H1 (cell line): ENCODE measurements around the gene L3MBTL4. TPM values are rescaled to one million over a fixed set of nuclear protein-coding genes. Genes with fewer than 3 reads are reported as not detected.

ENCODE experiments used
- CTCF ChIA-PET: fragments of 300-600 bp; sonication (Branson Sonifier 250); formaldehyde crosslinking; loops from one replicate; lab custom pipeline; 2021; ENCODE audit not compliant: partially characterized antibody; lab: Charles Lee
- POLR2A ChIA-PET: fragments of 300-600 bp; sonication (Branson Sonifier 250); formaldehyde crosslinking; loops from one replicate; lab custom pipeline; 2021; ENCODE audit warnings: inconsistent platforms; ENCODE audit not compliant: partially characterized antibody; lab: Charles Lee
- DNase-seq, 2 experiments: peaks; one replicate each; pipeline versions ENCODE4 v3.0.0 to v3.0.0-alpha.2; 2010 to 2022; ENCODE audit warnings: low spot score in 2 of 2, low read depth in 1 of 2, mixed read lengths in 1 of 2
- FAIRE-seq: peaks from 2 replicates; lab custom pipeline; 2011; peaks lifted over from hg19 to GRCh38; lab: Jason Lieb, UNC
- H2AFZ ChIP-seq: 2 replicates; pipeline ENCODE4 v1.8.1; 2012; ENCODE audit warnings: low read length, inconsistent platforms
- H2AK5ac ChIP-seq: 2 replicates; pipeline ENCODE4 v1.6.1; 2013; ENCODE audit warnings: low read depth, low read length
- H2BK120ac ChIP-seq: replicated peaks from 2 replicates; pipeline ENCODE3; 2013; ENCODE audit warnings: low read depth, low read length, inconsistent platforms
- H2BK12ac ChIP-seq: 2 replicates; pipeline ENCODE4 v1.6.1; 2013; ENCODE audit warnings: low read depth, low read length
- H2BK15ac ChIP-seq: 2 replicates; pipeline ENCODE4 v1.6.1; 2013; ENCODE audit warnings: low read length
- H2BK20ac ChIP-seq: 2 replicates; pipeline ENCODE4 v1.6.1; 2013; ENCODE audit warnings: low read length
- H2BK5ac ChIP-seq: 2 replicates; pipeline ENCODE4 v1.6.1; 2013; ENCODE audit warnings: low read depth, low read length
- H3K14ac ChIP-seq: 2 replicates; pipeline ENCODE4 v1.6.1; 2013; ENCODE audit warnings: inconsistent platforms; ENCODE audit not compliant: insufficient read length
- H3K18ac ChIP-seq: 2 replicates; pipeline ENCODE4 v1.6.1; 2013; ENCODE audit warnings: low read length; ENCODE audit errors: extremely low read depth
- H3K23ac ChIP-seq: 2 replicates; pipeline ENCODE4 v1.6.1; 2013; ENCODE audit warnings: inconsistent platforms; ENCODE audit not compliant: insufficient read length
- H3K23me2 ChIP-seq: 2 replicates; pipeline ENCODE4 v1.6.1; 2013; ENCODE audit warnings: low read depth, low read length
- H3K27ac ChIP-seq: 2 replicates; pipeline ENCODE4 v1.6.1; 2011; ENCODE audit warnings: low read depth, low read length, inconsistent platforms
- H3K27me3 ChIP-seq, 4 experiments: replicated peaks in 1 of 4; 1 replicate in 1 of 4; 2 replicates in 3 of 4; pipeline versions ENCODE4 v1.6.1 to v1.8.1; 2011 to 2013; ENCODE audit warnings: low read length in 3 of 4, mild to moderate bottlenecking in 3 of 4, inconsistent platforms in 2 of 4, mixed read lengths in 2 of 4, moderate library complexity in 1 of 4; ENCODE audit not compliant: control insufficient read depth in 3 of 4, insufficient read depth in 3 of 4; ENCODE audit errors: extremely low read depth in 1 of 4
- H3K36me3 ChIP-seq, 4 experiments: 2 replicates each; pipeline versions ENCODE4 v1.6.1 to v1.8.1; 2011 to 2013; ENCODE audit warnings: mild to moderate bottlenecking in 4 of 4, low read length in 3 of 4, moderate library complexity in 2 of 4, control low read depth in 1 of 4, inconsistent platforms in 1 of 4; ENCODE audit not compliant: insufficient read depth in 4 of 4, control insufficient read depth in 2 of 4
- H3K4ac ChIP-seq: replicated peaks from 2 replicates; pipeline ENCODE3; 2013; ENCODE audit warnings: low read length, low read depth, mixed read lengths, inconsistent platforms; ENCODE audit not compliant: insufficient read length
- H3K4me1 ChIP-seq, 4 experiments: replicated peaks in 1 of 4; 1 replicate in 1 of 4; 2 replicates in 3 of 4; pipeline versions ENCODE4 v1.6.1 to v1.8.1; 2011 to 2013; ENCODE audit warnings: low read length in 3 of 4, inconsistent platforms in 2 of 4, mixed read lengths in 1 of 4; ENCODE audit not compliant: insufficient read depth in 4 of 4, control insufficient read depth in 3 of 4
- H3K4me2 ChIP-seq, 2 experiments: 2 replicates each; pipeline versions ENCODE4 v1.6.1 to v1.8.1; 2011 to 2013; ENCODE audit warnings: low read depth in 2 of 2, low read length in 2 of 2, control low read depth in 1 of 2, inconsistent platforms in 1 of 2, mild to moderate bottlenecking in 1 of 2; ENCODE audit not compliant: insufficient read depth in 1 of 2
- H3K4me3 ChIP-seq, 4 experiments: fragments of 200-600, 300-600 bp in 1 of 4; sonication (generic), shearing (Covaris generic), sonication (Bioruptor Twin) in 1 of 4; 2 replicates each; pipeline versions ENCODE4 v1.5.1 to v1.8.1; 2011 to 2016; ENCODE audit warnings: low read length in 4 of 4, low read depth in 3 of 4, control low read depth in 2 of 4, inconsistent platforms in 2 of 4, mild to moderate bottlenecking in 2 of 4, mixed read lengths in 1 of 4, moderate library complexity in 1 of 4; ENCODE audit not compliant: insufficient read depth in 2 of 4; ENCODE audit errors: extremely low read depth in 1 of 4
- H3K56ac ChIP-seq: replicated peaks from 2 replicates; pipeline ENCODE3; 2013; ENCODE audit warnings: low read depth, mild to moderate bottlenecking, mixed read lengths, low read length, inconsistent platforms; ENCODE audit not compliant: insufficient read length
- H3K79me1 ChIP-seq: 2 replicates; pipeline ENCODE4 v1.6.1; 2013; ENCODE audit warnings: low read depth, low read length, control low read depth
- H3K79me2 ChIP-seq, 2 experiments: 2 replicates each; pipeline versions ENCODE4 v1.6.1 to v1.8.1; 2012 to 2013; ENCODE audit warnings: low read length in 2 of 2, mild to moderate bottlenecking in 2 of 2, inconsistent platforms in 1 of 2; ENCODE audit not compliant: insufficient read depth in 2 of 2, control insufficient read depth in 1 of 2
- H3K9ac ChIP-seq, 4 experiments: replicated peaks in 1 of 4; 1 replicate in 1 of 4; 2 replicates in 3 of 4; pipeline versions ENCODE4 v1.6.1 to v1.8.1; 2011 to 2013; ENCODE audit warnings: low read depth in 3 of 4, low read length in 3 of 4, control low read depth in 2 of 4, mild to moderate bottlenecking in 2 of 4, moderate library complexity in 2 of 4, inconsistent platforms in 1 of 4; ENCODE audit errors: extremely low read depth in 1 of 4
- H3K9me3 ChIP-seq, 2 experiments: 2 replicates each; pipeline versions ENCODE4 v1.6.1 to v1.8.1; 2012 to 2013; ENCODE audit warnings: mild to moderate bottlenecking in 2 of 2, moderate library complexity in 2 of 2, control low read depth in 1 of 2, inconsistent platforms in 1 of 2, low read depth in 1 of 2, low read length in 1 of 2, mixed read lengths in 1 of 2; ENCODE audit not compliant: insufficient read depth in 2 of 2
- H4K20me1 ChIP-seq, 2 experiments: replicated peaks in 1 of 2; 2 replicates each; pipeline versions ENCODE3 to v1.8.1; 2011 to 2013; ENCODE audit warnings: inconsistent platforms in 2 of 2, low read length in 2 of 2, mild to moderate bottlenecking in 1 of 2; ENCODE audit not compliant: insufficient read depth in 2 of 2, control insufficient read depth in 1 of 2
- H4K5ac ChIP-seq: 2 replicates; pipeline ENCODE4 v1.6.1; 2013; ENCODE audit warnings: low read length, low read depth, mixed read lengths, inconsistent platforms; ENCODE audit not compliant: insufficient read length
- H4K8ac ChIP-seq: 2 replicates; pipeline ENCODE4 v1.8.0; 2013; ENCODE audit warnings: mild to moderate bottlenecking, moderate library complexity, low read length, inconsistent platforms; ENCODE audit not compliant: insufficient read depth; ENCODE audit errors: extremely low read depth
- H4K91ac ChIP-seq: replicated peaks from 2 replicates; pipeline ENCODE3; 2013; ENCODE audit warnings: low read length, mixed read lengths, inconsistent platforms; ENCODE audit not compliant: insufficient read length
- BACH1 ChIP-seq: IDR thresholded peaks from 2 replicates; pipeline ENCODE4 v1.6.1; 2012; ENCODE audit warnings: low read length, improper control_type of control experiment
- CBX5 ChIP-seq: fragments of 300-800, 300-1000 bp; sonication (generic); IDR thresholded peaks from 2 replicates; pipeline ENCODE4 v1.7.1; 2016; ENCODE audit warnings: antibody characterized with exemption, low read length, low read depth
- CBX8 ChIP-seq: fragments of 300-800, 300-1000 bp; sonication (generic); IDR thresholded peaks from 2 replicates; pipeline ENCODE4 v1.7.1; 2016; ENCODE audit warnings: low read depth, low read length, borderline replicate concordance
- E2F6 ChIP-seq: IDR thresholded peaks from 2 replicates; pipeline ENCODE4 v1.6.1; 2012; ENCODE audit warnings: inconsistent platforms
- EP300 ChIP-seq, 2 experiments: IDR thresholded peaks; 1 replicate in 1 of 2; 2 replicates in 1 of 2; pipeline ENCODE4 v1.6.1; 2011 to 2012; ENCODE audit warnings: low read depth in 2 of 2, low read length in 2 of 2, mild to moderate bottlenecking in 2 of 2, borderline replicate concordance in 1 of 2, inconsistent platforms in 1 of 2, moderate library complexity in 1 of 2
- EZH2 ChIP-seq: fragments of 200-600 bp; sonication (generic); IDR thresholded peaks from 2 replicates; pipeline ENCODE4 v1.7.1; 2012; ENCODE audit warnings: low read depth, mild to moderate bottlenecking, moderate library complexity, low read length, inconsistent platforms; ENCODE audit not compliant: severe bottlenecking
- JUN ChIP-seq: IDR thresholded peaks from 2 replicates; pipeline ENCODE4 v1.6.1; 2011; ENCODE audit warnings: low read depth, mild to moderate bottlenecking, improper control_type of control experiment, low read length
- KDM5A ChIP-seq: fragments of 200-600 bp; IDR thresholded peaks from 2 replicates; pipeline ENCODE4 v1.7.1; 2012; ENCODE audit warnings: mild to moderate bottlenecking, low read length, inconsistent platforms, mixed read lengths
- POLR2A ChIP-seq, 2 experiments: IDR thresholded peaks; 1 replicate in 1 of 2; 2 replicates in 1 of 2; pipeline ENCODE4 v1.6.1; 2011; ENCODE audit warnings: low read depth in 2 of 2, low read length in 2 of 2, mild to moderate bottlenecking in 2 of 2; ENCODE audit errors: control extremely low read depth in 1 of 2
- SIRT6 ChIP-seq: IDR thresholded peaks from one replicate; pipeline ENCODE4 v1.7.1; 2012; ENCODE audit warnings: low read length, inconsistent platforms
- SIX5 ChIP-seq: IDR thresholded peaks from 2 replicates; pipeline ENCODE4 v1.6.1; 2011; ENCODE audit warnings: mild to moderate bottlenecking, low read depth, low read length
- SP1 ChIP-seq: IDR thresholded peaks from 2 replicates; pipeline ENCODE4 v1.6.1; 2011; ENCODE audit warnings: low read depth, low read length
- SP4 ChIP-seq: IDR thresholded peaks from 2 replicates; pipeline ENCODE4 v1.6.1; 2012; ENCODE audit warnings: low read length, inconsistent platforms
- TCF12 ChIP-seq: IDR thresholded peaks from 2 replicates; pipeline ENCODE4 v1.6.1; 2011; ENCODE audit warnings: low read depth, mild to moderate bottlenecking, low read length
- WGBS, 2 experiments: shearing (Covaris generic) in 1 of 2; methylation state at CpG; one replicate each; pipeline versions ENCODE4 v1.1.6 to v1.1.7; 2013 to 2015; ENCODE audit warnings: low lambda C conversion rate in 2 of 2, mixed read lengths in 2 of 2, inconsistent platforms in 1 of 2, low coverage in 1 of 2, missing lambda C conversion rate in 1 of 2; ENCODE audit not compliant: insufficient replicate concordance in 2 of 2, insufficient coverage in 1 of 2, insufficient read length in 1 of 2; ENCODE audit errors: extremely low coverage in 1 of 2, missing lambda C conversion rate in 1 of 2; 5-methylcytosine and 5-hydroxymethylcytosine counted together
- polyA plus RNA-seq, 7 experiments: library from polyadenylated mRNA; depleted of rRNA in 3 of 7; stranded (reverse) in 5 of 7; unstranded in 2 of 7; fragments of >200 nt in 5 of 7; fragments of 200-250 nt in 2 of 7; gene quantifications; 1 replicate in 5 of 7; 2 replicates in 1 of 7; 4 replicates in 1 of 7; pipeline versions ENCODE4 v1.2.1 to v1.2.3, GENCODE V29; 2011 to 2013; ENCODE audit warnings: missing spikeins in 2 of 7, mixed read lengths in 2 of 7
- total RNA-seq: library from RNA; stranded (reverse); fragmentation: NEBNext Ultra II Directional; extraction: Animal tissue kit (Norgen Biotek cat#: 25700); gene quantifications from 2 replicates; pipeline ENCODE4 v1.2.1, GENCODE V29; 2021

Gene L3MBTL4
- total and polyA plus RNA-seq, 2 of the 8 experiments (the other 6 are each of a cell fraction or from before 2014, with no cell fraction given): 1.0 to 2.1 TPM

GRCh38 chr18:6374935-6375529 lies 39.7 kb downstream of the L3MBTL4 start:
- Histone ChIP-seq H2BK15ac (no peak overlapping the region), H3K79me2 (no peaks in the 10 kb centered on the region), H4K8ac (peak overlapping the region; percentile 4; the same call in 1 of the 2 replicates), H3K4me3 (no peak overlapping the region), H3K18ac (peak overlapping the region; percentile 79; the same call in 1 of the 2 replicates), H3K56ac (no peak overlapping the region), H3K23ac (no peak overlapping the region), H4K91ac (no peak overlapping the region), H2BK20ac (no peak overlapping the region), H3K27me3 (no peaks in the 10 kb centered on the region), H4K5ac (no peak overlapping the region), H3K4ac (no peak overlapping the region), H2AFZ (no peak overlapping the region), H3K4me1 (peaks cover 0 to 2% (median 0%) of the 10 kb centered on the region in 4 experiments; a peak in 1 of 7 replicates), H2AK5ac (no peak overlapping the region), H2BK5ac (no peak overlapping the region), H3K36me3 (no peaks in the 10 kb centered on the region), H3K14ac (no peak overlapping the region), H3K4me2 (no peak overlapping the region), H3K79me1 (no peaks in the 10 kb centered on the region), H3K27ac (no peak overlapping the region), H4K20me1 (no peaks in the 10 kb centered on the region), H3K23me2 (no peaks in the 10 kb centered on the region), H3K9ac (no peak overlapping the region), H2BK12ac (0 out of 2 replicates have a peak overlapping the region, but pooled peaks have one; percentile 63), H3K9me3 (peaks cover 4 to 6% of the 10 kb centered on the region in 2 experiments; a peak in 3 of 4 replicates), H2BK120ac (no peak overlapping the region)
- DNase-seq (no peak), FAIRE-seq (no peak)
- WGBS, 2 experiments: 89% methylated on average over 14 of the region's 14 CpGs; no CpG with 5 or more reads in 1 of the 2 experiments
- POLR2A ChIA-PET: no interaction called here
- CTCF ChIA-PET: interaction anchor here (0.7 to 1.7 kb wide), 2 partner anchors 8 to 27 kb away, joined by 4 to 5 read pairs; no protein-coding TSS in a partner anchor
- TF ChIP-seq E2F6 (no peak), SIX5 (no peak), KDM5A (no peak), CBX8 (no peak), SP4 (no peak), EP300 (IDR thresholded peaks at IDR 0.05; ENCODE audit: borderline replicate concordance in 1 of 2, low read depth in 2 of 2, low read length in 2 of 2) (no peak), EZH2 (no peak), TCF12 (no peak), BACH1 (no peak), SP1 (no peak), POLR2A (IDR thresholded peaks at IDR 0.05; ENCODE audit: control extremely low read depth in 1 of 2, low read depth in 2 of 2, low read length in 2 of 2) (no peak), CBX5 (no peak), JUN (no peak), SIRT6 (no peak)
